Activated CD4-positive, alpha-beta T cell treated with anti-CD3 and anti-CD28 coated beads, Interleukin-2, amount 50 U/mL, for 24 hours (primary cell): ENCODE measurements around the gene GTF2H2C.
"Not testable (repeated sequence)": the region's sequence is repeated elsewhere in the genome, so short reads cannot be mapped to it uniquely, and the experiment has no call there.

ENCODE experiments used
- DNase-seq, 2 donors: peaks; one replicate each; pipeline ENCODE4 v3.0.0-alpha.2; 2020; ENCODE audit warnings: low read depth in 1 of 2, low spot score in 1 of 2

GTF2H2C gene

DNA sequence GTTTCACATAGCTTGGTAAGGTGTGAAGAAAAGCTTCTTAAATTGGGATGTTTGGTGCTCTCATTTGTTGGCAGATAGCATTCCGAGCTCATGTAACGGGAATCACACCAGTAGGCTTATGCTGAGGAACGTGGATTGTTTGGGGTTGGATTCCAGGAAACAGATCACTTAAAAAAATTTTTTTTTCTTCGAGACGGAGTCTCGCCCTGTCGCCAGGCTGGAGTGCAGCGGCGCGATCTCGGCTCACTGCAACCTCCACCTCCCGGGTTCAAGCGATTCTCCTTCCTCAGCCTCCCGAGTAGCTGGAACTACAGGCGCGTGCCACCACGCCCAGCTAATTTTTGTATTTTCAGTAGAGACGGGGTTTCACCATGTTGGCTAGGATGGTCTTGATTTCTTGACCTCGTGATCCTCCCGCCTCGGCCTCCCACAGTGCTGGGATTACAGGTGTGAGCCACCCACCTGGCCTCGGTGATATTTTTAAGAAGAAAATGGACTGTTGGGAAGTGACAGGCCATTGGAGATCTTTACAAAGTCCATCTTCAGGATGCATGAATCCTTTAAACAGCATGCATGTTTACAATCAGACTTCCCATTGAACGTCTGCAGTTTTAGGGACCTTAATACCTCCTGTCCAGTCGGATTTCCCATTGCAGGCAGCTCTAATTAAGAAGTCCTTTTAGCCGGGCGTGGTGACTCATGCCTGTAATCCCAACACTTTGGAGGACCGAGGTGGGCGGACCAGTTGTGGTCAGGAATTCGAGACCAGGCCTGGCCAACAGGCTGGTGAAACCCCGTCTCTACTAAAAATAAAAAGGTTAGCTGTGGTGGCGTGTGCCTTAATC lies 818 bp downstream of the GTF2H2C start:
- DNase-seq, result not testable (repeated sequence)

DNA sequence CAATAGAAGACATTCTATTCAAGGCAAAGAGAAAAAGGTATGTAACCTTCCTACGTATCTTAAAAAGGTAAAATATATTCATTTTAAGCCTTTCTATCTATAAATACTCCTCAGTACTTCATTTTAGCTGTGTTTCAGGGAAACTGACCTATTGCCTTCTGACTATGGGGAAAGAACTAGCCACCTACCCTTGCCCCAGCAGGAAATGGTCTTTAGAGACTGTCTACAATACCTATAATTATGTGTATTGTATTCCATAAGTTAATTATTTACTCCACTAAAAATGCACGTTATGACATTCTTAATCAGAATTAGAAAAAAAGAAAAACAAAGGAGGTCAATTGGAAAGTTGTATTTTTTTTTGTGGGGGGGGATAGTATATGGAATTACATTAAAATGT lies 6.2 kb downstream of the GTF2H2C start:
- DNase-seq, result not testable (repeated sequence)

DNA sequence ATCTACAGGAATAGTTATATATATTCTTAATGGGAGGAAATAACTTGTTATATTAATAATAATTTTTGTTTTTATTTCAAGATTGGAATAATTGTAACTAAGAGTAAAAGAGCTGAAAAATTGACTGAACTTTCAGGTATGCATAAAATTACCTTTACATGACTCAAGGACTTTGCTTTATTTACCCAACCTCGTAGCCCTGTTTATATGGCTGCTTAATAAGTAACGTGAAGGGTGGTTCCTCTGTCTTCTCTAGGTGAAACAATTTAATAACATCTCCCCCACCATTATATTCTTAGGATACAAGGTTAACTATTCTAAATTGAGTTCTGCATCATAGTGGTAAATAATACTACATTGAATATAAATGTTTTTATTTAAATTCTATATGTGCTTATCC lies 8.1 kb downstream of the GTF2H2C start:
- not testable (repeated sequence) for DNase-seq

DNA sequence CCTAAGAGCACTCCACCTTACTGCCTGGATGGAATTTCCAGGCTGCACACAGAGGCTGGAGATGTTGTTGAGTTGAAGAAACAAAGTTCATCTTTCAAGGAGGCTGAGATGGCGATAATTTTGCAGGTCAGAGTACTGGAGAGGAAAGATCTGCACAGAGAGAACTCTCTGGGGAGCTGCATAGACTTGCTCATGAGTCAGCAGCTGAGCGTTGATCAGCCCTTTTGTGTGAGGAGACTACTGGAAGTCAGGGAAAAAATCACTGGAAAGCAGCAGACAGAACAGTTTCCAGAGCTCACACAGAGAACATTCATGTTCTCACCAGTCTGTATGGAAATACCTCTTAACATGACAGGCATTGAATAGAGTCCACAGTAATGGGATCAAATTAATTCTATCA lies 23.4 kb downstream of the GTF2H2C start:
- not testable (repeated sequence) for DNase-seq

DNA sequence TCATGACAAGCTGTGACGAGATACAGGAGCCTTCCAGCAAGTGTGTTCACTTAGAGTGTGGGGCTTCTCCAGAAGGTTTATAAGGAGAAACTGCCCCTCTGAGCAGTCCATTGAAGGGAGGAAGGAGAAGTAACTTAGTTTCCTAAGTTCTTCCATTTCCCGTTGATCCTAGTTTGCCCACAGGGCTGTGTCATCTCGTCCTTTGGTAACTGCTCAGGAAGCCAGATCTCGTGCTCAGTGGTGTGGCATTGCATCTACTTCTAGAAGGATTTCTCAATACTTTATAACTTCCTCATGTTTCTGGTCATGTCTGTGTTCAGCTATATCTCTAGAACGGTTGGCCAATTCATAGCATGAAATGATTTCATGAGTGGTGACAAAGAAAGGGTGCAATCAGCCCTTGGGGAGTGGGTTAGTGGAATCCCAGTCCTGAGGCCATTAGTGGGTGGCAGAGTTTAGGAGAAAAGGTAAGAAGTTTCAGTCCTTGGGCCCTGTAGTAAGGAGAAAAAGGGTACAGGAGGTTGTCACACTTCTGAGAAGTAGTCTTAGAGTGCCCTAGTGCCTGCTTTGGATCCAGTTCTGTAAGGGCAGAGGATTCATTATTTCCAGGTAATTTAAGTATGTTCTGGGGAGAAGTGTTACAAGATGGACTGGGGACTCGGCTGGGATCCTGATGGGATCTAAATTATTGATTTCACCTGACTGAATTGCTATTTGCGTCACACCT lies 36.3 kb downstream of the GTF2H2C start:
- not testable (repeated sequence) for DNase-seq

DNA sequence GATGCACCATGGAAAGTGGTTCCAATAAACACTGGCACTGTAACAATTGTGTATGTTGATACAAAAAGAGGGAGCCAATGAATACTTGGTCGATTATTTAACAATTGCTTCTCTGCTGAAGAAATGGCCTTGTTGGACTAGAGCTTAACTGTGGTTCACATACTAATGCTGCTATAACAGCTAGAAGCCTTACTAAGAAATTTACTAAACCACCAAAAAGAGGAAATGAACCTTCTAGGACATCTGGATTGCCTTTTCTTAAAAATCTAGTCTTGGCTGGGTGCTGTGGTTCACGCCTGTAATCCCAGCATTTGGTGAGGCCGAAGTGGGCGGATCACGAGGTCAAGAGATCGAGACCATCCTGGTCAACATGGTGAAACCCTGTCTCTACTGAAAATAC lies 42.0 kb downstream of the GTF2H2C start:
- not testable (repeated sequence) for DNase-seq

DNA sequence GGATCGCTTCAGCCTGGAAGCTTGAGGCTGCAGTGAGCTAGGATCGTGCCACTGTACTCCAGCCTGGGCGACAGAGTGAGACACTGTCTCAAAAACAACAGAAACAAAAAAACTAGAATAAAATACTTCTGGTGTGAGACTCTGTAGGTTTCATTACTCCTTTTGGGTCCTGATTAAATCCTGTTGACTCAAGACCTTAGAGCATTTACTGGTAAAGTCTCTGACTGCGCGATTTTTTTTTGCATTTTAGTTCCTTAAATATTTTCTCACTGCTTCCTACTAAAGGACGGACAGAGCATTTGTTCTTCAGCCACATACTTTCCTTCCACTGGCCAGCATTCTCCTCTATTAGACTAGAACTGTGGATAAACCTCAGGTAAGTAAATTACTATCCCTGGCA lies 46.8 kb downstream of the GTF2H2C start:
- not testable (repeated sequence) for DNase-seq

DNA sequence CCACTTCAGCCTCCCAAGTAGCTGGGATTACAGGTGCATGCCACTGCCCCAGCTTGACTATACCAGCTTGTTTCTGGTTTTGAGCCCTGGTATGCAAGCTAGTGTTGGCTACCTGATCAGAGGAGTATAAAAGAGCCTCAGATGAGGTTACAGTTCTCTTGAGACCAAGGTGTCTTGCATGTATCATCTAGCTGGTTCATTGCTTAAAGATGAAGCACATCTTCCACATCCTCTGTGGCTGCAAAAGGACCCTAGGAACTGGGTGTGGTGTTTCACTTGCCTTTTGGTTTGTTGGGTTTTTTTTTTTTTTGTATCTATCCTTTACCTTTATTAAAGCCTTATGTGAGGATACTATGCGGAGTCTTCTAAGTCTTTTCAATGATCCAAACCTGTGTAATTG lies 47.8 kb downstream of the GTF2H2C start:
- not testable (repeated sequence) for DNase-seq

DNA sequence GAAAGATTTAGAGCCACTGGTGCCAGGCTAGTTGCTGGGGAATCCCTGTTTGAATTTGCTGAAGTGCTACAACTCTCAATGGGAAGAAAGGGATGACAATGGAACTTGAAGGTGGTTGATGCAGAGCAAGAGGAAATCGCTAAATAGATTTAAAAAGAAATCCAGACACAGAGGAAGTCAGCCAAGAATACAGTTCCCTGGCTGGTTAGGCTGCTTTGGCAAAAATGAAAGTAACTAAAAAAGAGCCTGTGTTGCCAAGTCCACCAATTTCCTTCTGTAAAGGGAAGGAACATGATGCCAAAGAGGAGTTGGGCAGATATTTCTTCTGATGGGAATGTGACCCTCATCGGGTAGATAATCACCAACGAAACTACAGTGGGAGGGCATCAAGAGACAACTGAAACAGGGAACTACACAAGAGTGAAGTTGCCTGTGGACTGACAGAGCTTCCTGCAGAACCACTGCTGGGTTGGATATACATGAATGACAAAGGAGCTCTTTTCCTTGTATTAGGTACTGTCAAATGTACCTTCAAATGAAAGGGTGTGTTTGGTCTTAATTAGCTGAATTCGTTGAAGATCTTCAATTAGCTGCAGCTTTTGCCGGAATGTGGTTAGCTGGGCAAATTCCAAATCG lies 49.0 kb downstream of the GTF2H2C start:
- not testable (repeated sequence) for DNase-seq

DNA sequence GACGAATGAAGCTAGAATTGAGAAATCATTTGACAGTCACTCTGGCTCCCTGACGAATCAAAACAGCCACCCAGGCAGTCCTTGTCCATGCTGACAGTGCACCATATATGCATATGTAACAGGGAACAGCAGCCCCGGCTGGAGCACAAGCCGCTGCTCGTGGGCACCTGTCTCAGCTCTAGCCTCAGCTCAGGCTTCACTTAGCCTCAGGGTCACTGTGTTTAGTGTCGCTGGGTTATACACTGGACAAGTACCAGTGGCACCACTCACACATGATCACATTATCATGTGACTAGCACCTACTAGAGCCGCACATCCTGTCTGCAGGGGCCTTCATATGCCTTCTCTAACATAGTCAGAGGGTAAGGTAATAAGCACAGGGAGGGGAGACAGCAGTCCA lies 54.9 kb downstream of the GTF2H2C start:
- DNase-seq, result not testable (repeated sequence)

DNA sequence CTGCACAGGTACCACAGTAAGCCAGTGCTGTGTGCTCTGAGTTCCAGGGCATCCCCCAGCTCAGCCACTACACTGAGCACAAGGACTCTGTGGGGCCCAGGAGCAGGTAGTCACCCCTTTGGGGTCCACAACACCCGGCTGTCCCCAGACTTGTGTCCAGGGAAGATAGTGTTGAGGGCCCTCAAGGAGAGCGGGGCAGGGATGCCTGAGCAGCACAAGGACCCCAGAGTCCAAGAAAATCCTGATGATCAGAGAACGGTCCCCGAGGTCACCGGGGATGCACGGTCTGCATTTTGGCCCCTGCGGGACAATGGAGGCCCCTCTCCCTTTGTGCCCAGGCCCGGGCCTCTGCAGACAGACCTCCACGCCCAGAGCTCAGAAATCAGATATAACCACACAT lies 71.9 kb downstream of the GTF2H2C start:
- not testable (repeated sequence) for DNase-seq
